Activated naive CD8-positive, alpha-beta T cell treated with anti-CD3 and anti-CD28 coated beads, Interleukin-2, amount 50 U/mL, for 16 hours (primary cell): ENCODE data around the gene PKN2.

Experiments
- DNase-seq: peaks from one replicate; pipeline ENCODE4 v3.0.0-alpha.2; 2020; ENCODE audit warnings: low read depth, low spot score

PKN2 gene

GRCh38 chr1:88731475-88732269 is 47.6 kb downstream of the PKN2 start:
- DNase-seq: no peak

GRCh38 chr1:88735382-88735781 is 51.3 kb downstream of the PKN2 start:
- no peak for DNase-seq

GRCh38 chr1:88735909-88736308 is 51.8 kb downstream of the PKN2 start:
- no peak for DNase-seq

GRCh38 chr1:88736633-88737248 is 52.7 kb downstream of the PKN2 start:
- DNase-seq: no peak

GRCh38 chr1:88737338-88737927 is 53.4 kb downstream of the PKN2 start:
- no peak for DNase-seq

- no peak for DNase-seq
These were observed 56.7 kb downstream of the PKN2 start for GRCh38 chr1:88740784-88741183.

- DNase-seq: no peak
These were observed 57.3 kb downstream of the PKN2 start for GRCh38 chr1:88741413-88741812.

- DNase-seq: no peak
These were observed 58.5 kb downstream of the PKN2 start for GRCh38 chr1:88742531-88742930.

GRCh38 chr1:88744142-88744541 is 60.1 kb downstream of the PKN2 start:
- DNase-seq: no peak

- no peak for DNase-seq
These were observed 62.8 kb downstream of the PKN2 start for GRCh38 chr1:88746916-88747315.

- no peak for DNase-seq
These were observed 67.6 kb downstream of the PKN2 start for GRCh38 chr1:88751714-88752113.

GRCh38 chr1:88753506-88753905 is 69.4 kb downstream of the PKN2 start:
- no peak for DNase-seq

- no peak for DNase-seq
These were observed 79.8 kb downstream of the PKN2 start for GRCh38 chr1:88763649-88764406.

GRCh38 chr1:88768187-88768586 is 84.1 kb downstream of the PKN2 start:
- DNase-seq: no peak

- DNase-seq: no peak
These were observed 84.7 kb downstream of the PKN2 start for GRCh38 chr1:88768816-88769215.

GRCh38 chr1:88773540-88774150 is 89.6 kb downstream of the PKN2 start:
- no peak for DNase-seq

GRCh38 chr1:88774151-88774556 is 90.1 kb downstream of the PKN2 start:
- no peak for DNase-seq

- no peak for DNase-seq
These were observed 93.6 kb downstream of the PKN2 start for GRCh38 chr1:88777604-88778149.

GRCh38 chr1:88779880-88780279 is 95.8 kb downstream of the PKN2 start:
- no peak for DNase-seq

GRCh38 chr1:88780485-88780884 is 96.4 kb downstream of the PKN2 start:
- no peak for DNase-seq

GRCh38 chr1:88783145-88783544 is 99.1 kb downstream of the PKN2 start:
- DNase-seq: no peak

- no peak for DNase-seq
These were observed 100.5 kb downstream of the PKN2 start for GRCh38 chr1:88784551-88784950.
